Suprapubic skin (tissue), 4 donors: ENCODE data around the gene CARMIL3.

ENCODE experiments used
- POLR2A ChIP-seq, 2 donors: fragments of 450-650 bp; IDR thresholded peaks; one replicate each; pipeline ENCODE4 v1.6.1; 2017; ENCODE audit warnings: antibody characterized with exemption in 2 of 2, mild to moderate bottlenecking in 2 of 2, moderate library complexity in 2 of 2
- POLR2AphosphoS5 ChIP-seq, 3 donors: sonication (generic); formaldehyde crosslinking; IDR thresholded peaks; one replicate each; pipeline ENCODE4 v1.6.1; 2017; ENCODE audit warnings: antibody characterized with exemption in 3 of 3
- TF ChIP-seq, protein P1 (sequence below), 2 donors: fragments of 200-600 bp in 1 of 2; fragments of 450-650 bp in 1 of 2; sonication (generic) in 1 of 2; IDR thresholded peaks; one replicate each; pipeline ENCODE4 v1.5.1; 2016 to 2019; ENCODE audit warnings: antibody characterized with exemption in 2 of 2, mild to moderate bottlenecking in 1 of 2, moderate library complexity in 1 of 2

DNA sequence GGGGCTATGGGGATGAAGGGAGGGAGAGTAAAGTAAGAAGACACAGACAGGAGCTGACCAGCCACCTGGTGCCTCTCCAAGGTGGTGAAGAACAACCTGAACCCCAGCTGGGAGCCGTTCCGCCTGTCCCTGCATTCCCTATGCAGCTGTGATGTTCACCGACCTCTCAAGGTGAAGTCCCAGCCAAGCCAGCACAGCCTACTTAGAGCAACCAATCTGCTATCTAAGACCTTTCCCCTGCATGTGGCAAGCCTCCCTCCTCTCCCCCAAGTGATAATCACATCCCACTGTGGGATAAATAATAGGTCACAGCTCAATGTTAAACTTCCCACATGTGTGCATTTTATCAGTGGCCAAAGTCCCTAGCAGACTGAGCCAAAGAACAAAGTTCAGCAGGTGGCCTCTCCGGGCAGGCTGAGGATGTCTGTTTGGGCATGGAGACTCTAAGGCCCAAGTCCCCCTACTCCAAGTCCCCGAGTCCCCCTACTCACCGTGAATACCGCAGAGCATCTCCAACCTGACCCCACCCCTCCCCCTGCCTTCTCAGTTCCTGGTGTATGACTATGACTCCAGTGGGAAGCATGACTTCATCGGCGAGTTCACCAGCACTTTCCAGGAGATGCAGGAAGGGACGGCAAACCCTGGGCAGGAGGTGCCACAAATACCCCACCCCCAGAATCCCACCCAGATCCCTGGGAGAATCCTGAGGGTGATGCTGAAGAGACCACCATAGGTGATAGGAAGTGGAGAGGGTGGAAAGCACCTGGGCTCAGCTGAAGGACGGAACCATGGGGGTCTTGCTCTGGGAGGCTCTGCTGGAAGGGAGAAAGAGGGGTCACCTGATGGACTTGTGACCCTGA lies 23.0 kb downstream of the CARMIL3 start:
- TF ChIP-seq, protein P1, sequence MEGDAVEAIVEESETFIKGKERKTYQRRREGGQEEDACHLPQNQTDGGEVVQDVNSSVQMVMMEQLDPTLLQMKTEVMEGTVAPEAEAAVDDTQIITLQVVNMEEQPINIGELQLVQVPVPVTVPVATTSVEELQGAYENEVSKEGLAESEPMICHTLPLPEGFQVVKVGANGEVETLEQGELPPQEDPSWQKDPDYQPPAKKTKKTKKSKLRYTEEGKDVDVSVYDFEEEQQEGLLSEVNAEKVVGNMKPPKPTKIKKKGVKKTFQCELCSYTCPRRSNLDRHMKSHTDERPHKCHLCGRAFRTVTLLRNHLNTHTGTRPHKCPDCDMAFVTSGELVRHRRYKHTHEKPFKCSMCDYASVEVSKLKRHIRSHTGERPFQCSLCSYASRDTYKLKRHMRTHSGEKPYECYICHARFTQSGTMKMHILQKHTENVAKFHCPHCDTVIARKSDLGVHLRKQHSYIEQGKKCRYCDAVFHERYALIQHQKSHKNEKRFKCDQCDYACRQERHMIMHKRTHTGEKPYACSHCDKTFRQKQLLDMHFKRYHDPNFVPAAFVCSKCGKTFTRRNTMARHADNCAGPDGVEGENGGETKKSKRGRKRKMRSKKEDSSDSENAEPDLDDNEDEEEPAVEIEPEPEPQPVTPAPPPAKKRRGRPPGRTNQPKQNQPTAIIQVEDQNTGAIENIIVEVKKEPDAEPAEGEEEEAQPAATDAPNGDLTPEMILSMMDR (IDR thresholded peaks at IDR 0.05) = no peak
- TF ChIP-seq POLR2AphosphoS5 (IDR thresholded peaks at IDR 0.05) (no peak), POLR2A (IDR thresholded peaks at IDR 0.05) (no peak)
